LNCaP clone FGC (cell line): ENCODE measurements around the gene C10orf53.

Source experiments
- DNase-seq: peaks from one replicate; pipeline ENCODE4 v3.0.0-alpha.2; 2011; ENCODE audit warnings: low read depth
- H3K4me3 ChIP-seq: 2 replicates; pipeline ENCODE4 v1.5.1; 2011; ENCODE audit warnings: mild to moderate bottlenecking, low read depth, low read length, control low read depth
- TF ChIP-seq, protein P1 (sequence below): IDR thresholded peaks from 2 replicates; pipeline ENCODE4 v1.5.1; 2012; ENCODE audit warnings: mild to moderate bottlenecking; ENCODE audit not compliant: control insufficient read depth, insufficient read depth; ENCODE audit errors: extremely low read depth

The C10orf53 gene

GRCh38 chr10:49736564-49737113, 57.2 kb downstream of the C10orf53 start:
- TF ChIP-seq, protein P1, sequence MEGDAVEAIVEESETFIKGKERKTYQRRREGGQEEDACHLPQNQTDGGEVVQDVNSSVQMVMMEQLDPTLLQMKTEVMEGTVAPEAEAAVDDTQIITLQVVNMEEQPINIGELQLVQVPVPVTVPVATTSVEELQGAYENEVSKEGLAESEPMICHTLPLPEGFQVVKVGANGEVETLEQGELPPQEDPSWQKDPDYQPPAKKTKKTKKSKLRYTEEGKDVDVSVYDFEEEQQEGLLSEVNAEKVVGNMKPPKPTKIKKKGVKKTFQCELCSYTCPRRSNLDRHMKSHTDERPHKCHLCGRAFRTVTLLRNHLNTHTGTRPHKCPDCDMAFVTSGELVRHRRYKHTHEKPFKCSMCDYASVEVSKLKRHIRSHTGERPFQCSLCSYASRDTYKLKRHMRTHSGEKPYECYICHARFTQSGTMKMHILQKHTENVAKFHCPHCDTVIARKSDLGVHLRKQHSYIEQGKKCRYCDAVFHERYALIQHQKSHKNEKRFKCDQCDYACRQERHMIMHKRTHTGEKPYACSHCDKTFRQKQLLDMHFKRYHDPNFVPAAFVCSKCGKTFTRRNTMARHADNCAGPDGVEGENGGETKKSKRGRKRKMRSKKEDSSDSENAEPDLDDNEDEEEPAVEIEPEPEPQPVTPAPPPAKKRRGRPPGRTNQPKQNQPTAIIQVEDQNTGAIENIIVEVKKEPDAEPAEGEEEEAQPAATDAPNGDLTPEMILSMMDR = no peak
- H3K4me3 ChIP-seq = no peak overlapping the region
- no peak for DNase-seq

DNA sequence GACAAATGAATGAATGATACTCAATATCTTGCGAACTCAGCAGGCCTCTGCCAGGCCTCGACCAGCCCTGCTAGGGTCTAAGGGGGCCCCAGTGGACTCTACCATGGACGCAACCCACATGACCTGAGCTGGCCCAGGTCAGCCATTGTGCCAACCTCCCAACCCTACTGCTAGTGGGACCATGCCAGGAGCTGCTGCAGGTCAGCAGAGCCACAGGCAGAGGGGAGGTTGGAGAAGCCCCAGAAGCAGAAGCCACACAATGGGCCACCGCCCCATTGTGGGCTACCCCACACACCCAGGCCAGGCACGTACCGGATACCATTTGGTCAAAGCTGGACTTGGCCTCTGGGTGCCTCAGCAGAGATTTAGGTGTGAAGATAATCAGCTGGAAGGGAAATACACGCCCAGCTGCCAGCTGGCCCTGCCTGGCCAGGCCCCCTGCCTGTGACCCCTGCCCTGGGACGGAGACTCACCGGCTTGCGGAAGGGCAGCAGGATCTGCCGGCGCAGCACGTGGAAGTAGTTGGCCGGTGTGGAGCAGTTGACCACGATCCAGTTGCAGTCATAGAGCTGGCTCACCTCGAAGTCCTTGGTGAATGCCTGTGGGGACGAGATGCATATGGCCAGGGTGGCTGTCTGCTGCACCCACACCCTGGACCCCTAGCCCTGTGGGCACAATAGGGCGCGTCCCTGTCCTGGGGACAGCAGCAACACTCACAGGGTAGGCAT, 58.2 kb downstream of the C10orf53 start:
- TF ChIP-seq, protein P1 = no peak
- no peak overlapping the region for H3K4me3 ChIP-seq
- no peak for DNase-seq

- no peak for DNase-seq
- TF ChIP-seq, protein P1 = no peak
- H3K4me3 ChIP-seq = no peak overlapping the region
Observed at GRCh38 chr10:49738616-49739360, 59.3 kb downstream of the C10orf53 start.

DNA sequence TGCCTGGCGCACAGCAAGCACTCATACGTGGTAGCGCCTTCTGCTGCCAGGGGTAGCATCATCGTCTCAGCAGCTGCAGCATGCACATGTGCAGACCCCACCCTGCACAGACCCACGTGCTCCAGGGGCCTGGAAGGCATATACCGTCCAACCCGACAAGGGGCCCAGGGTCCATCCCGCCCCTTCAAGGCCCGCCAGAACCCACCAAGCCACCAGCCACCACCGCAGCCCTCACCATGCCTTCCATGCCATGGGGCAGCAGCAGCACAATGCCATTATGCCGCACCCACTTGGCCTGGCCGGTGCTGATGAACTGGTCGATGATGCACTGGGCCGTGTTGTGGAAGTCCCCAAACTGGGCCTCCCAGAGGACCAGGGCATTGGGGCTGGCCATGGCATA, 60.0 kb downstream of the C10orf53 start:
- TF ChIP-seq, protein P1 = no peak
- DNase-seq = no peak
- H3K4me3 ChIP-seq = no peak overlapping the region

GRCh38 chr10:49740346-49741107, 61.1 kb downstream of the C10orf53 start:
- TF ChIP-seq, protein P1 = no peak
- DNase-seq = no peak
- no peak overlapping the region for H3K4me3 ChIP-seq

DNA sequence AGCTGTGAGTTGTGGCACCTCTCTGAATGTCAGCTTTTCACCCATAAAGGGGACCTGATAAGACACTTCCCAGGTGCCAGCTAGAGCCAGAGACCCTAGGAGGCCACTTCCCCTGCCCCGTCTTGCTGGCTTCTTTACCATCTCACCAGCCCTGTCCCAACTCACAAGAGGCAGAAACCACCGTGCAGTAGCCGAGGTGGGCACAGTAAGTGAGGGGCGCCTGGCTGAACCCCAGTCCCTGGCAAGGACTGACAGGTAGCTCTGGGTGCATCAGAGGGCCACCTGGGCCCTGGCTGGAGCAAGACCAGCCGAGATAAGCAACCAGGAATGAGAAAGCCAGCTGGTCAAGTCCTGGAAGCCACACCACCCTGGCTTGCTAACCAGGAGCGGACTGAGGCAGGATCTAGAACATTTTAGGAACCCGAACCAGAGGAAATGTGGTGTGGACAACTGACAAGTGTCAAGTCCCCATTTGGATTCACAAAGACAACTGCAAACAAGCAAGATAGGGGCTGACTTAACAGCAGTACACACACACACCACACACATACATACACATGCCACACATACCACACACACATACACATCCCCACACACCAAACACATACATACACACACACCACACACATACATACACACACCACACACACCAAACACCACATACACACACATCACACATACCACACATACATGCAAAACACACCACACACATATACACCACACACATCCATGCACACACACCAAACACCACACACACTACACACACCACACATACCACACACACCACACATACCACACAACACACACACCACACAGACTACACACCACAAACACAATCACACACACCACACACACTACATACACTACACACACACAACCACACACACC, 61.9 kb downstream of the C10orf53 start:
- TF ChIP-seq, protein P1 = no peak
- DNase-seq = no peak
- no peak overlapping the region for H3K4me3 ChIP-seq
